Measurements from ENCODE around the gene SURF1.
A peak's percentile ranks its signal among the peaks of the same experiment; 100 is the strongest.
"Not testable (repeated sequence)": the region's sequence is repeated elsewhere in the genome, so short reads cannot be mapped to it uniquely, and the experiment has no call there.

SURF1 gene

GRCh38 chr9:133356391-133357091 is at the start of gene SURF1, which contains the start of gene SURF2:
TSS of gene SURF1 (minus strand) at chr9:133356487. CDS start at chr9:133356453, 34 bp downstream.
TSS of gene SURF2 (plus strand) at chr9:133356550. CDS start at chr9:133356593, 43 bp downstream.
- peak; percentile 93 for DNase-seq (ENCODE audit: low spot score)

GRCh38 chr9:133405508-133406438 is 49.5 kb upstream of the SURF1 start:
- peak; percentile 46 for DNase-seq (ENCODE audit: low spot score)

- no peak for DNase-seq (ENCODE audit: low spot score)
These were observed 48.2 kb upstream of the SURF1 start for GRCh38 chr9:133404454-133405002.

- DNase-seq (ENCODE audit: low spot score): no peak
These were observed 47.6 kb upstream of the SURF1 start for GRCh38 chr9:133403766-133404453.

GRCh38 chr9:133402689-133403088 is 46.4 kb upstream of the SURF1 start:
- no peak for DNase-seq (ENCODE audit: low spot score)

- DNase-seq (ENCODE audit: low spot score): no peak
These were observed 45.3 kb upstream of the SURF1 start for GRCh38 chr9:133401588-133401987.

GRCh38 chr9:133400292-133400691 is 44.0 kb upstream of the SURF1 start:
- DNase-seq (ENCODE audit: low spot score): no peak

- DNase-seq (ENCODE audit: low spot score): no peak
These were observed 41.6 kb upstream of the SURF1 start for GRCh38 chr9:133397895-133398294.

GRCh38 chr9:133397370-133397769 is 41.1 kb upstream of the SURF1 start:
- no peak for DNase-seq (ENCODE audit: low spot score)

- peak; percentile 49 for DNase-seq (ENCODE audit: low spot score)
These were observed 40.7 kb upstream of the SURF1 start for GRCh38 chr9:133396952-133397351.

GRCh38 chr9:133394687-133395271 is 38.5 kb upstream of the SURF1 start:
- no peak for DNase-seq (ENCODE audit: low spot score)

- no peak for DNase-seq (ENCODE audit: low spot score)
These were observed 37.1 kb upstream of the SURF1 start for GRCh38 chr9:133393399-133393798.

- DNase-seq (ENCODE audit: low spot score): not testable (repeated sequence)
These were observed 36.0 kb upstream of the SURF1 start for GRCh38 chr9:133392308-133392707.

- DNase-seq (ENCODE audit: low spot score): not testable (repeated sequence)
These were observed 35.2 kb upstream of the SURF1 start for GRCh38 chr9:133391449-133391848.

GRCh38 chr9:133390713-133391112 is 34.4 kb upstream of the SURF1 start:
- no peak for DNase-seq (ENCODE audit: low spot score)

GRCh38 chr9:133389562-133389961 is 33.3 kb upstream of the SURF1 start:
- DNase-seq (ENCODE audit: low spot score): no peak

GRCh38 chr9:133389025-133389557 is 32.8 kb upstream of the SURF1 start:
- DNase-seq (ENCODE audit: low spot score): no peak

- no peak for DNase-seq (ENCODE audit: low spot score)
These were observed 31.4 kb upstream of the SURF1 start for GRCh38 chr9:133387680-133388079.

GRCh38 chr9:133386338-133386737 is 30.1 kb upstream of the SURF1 start:
- DNase-seq (ENCODE audit: low spot score): no peak

- no peak for DNase-seq (ENCODE audit: low spot score)
These were observed 29.2 kb upstream of the SURF1 start for GRCh38 chr9:133385452-133385851.

- DNase-seq (ENCODE audit: low spot score): no peak
These were observed 28.5 kb upstream of the SURF1 start for GRCh38 chr9:133384736-133385321.

Measured in AG08396 (cell line).